Right lung (tissue), 5 donors: ENCODE data around the gene STON2. TPM values are rescaled to one million over a fixed set of nuclear protein-coding genes. Genes with fewer than 3 reads are reported as not detected.

Source experiments
- DNase-seq, 2 donors: peaks; one replicate each; pipeline ENCODE4 v3.0.0-alpha.2; 2013
- polyA plus RNA-seq, 5 donors: library from polyadenylated mRNA; unstranded; fragments of 120-200 nt; gene quantifications; one replicate each; pipeline versions ENCODE4 v1.2.1 to v1.2.3, GENCODE V29; 2013; ENCODE audit warnings: inconsistent platforms in 1 of 5, low replicate concordance in 1 of 5; ENCODE audit not compliant: insufficient read length in 5 of 5, insufficient read depth in 1 of 5

STON2 gene
- polyA plus RNA-seq, 5 donors: 5.5 to 13.6 (median 9.9) TPM

- DNase-seq: no peak
Observed at GRCh38 chr14:81340201-81340600, 59.9 kb downstream of the STON2 start.

GRCh38 chr14:81337073-81337472, 63.1 kb downstream of the STON2 start:
- no peak for DNase-seq

GRCh38 chr14:81336009-81336408, 64.1 kb downstream of the STON2 start:
- no peak for DNase-seq

- DNase-seq: no peak
Observed at GRCh38 chr14:81332725-81333124, 67.4 kb downstream of the STON2 start.

GRCh38 chr14:81331229-81332021, 68.7 kb downstream of the STON2 start:
- DNase-seq: no peak

GRCh38 chr14:81330619-81331122, 69.5 kb downstream of the STON2 start:
- DNase-seq: no peak

GRCh38 chr14:81329640-81330381, 70.3 kb downstream of the STON2 start:
- DNase-seq: no peak

GRCh38 chr14:81326451-81326850, 73.7 kb downstream of the STON2 start:
- DNase-seq: no peak

- no peak for DNase-seq
Observed at GRCh38 chr14:81324011-81324410, 76.1 kb downstream of the STON2 start.

GRCh38 chr14:81323093-81323492, 77.0 kb downstream of the STON2 start:
- no peak for DNase-seq

GRCh38 chr14:81319946-81320345, 80.2 kb downstream of the STON2 start:
- DNase-seq: no peak

GRCh38 chr14:81319314-81319713, 80.8 kb downstream of the STON2 start:
- DNase-seq: no peak

- DNase-seq: no peak
Observed at GRCh38 chr14:81315341-81315740, 84.8 kb downstream of the STON2 start.

GRCh38 chr14:81314443-81315175, 85.5 kb downstream of the STON2 start:
- no peak for DNase-seq

- DNase-seq: no peak
Observed at GRCh38 chr14:81313775-81314429, 86.2 kb downstream of the STON2 start.

- no peak for DNase-seq
Observed at GRCh38 chr14:81313200-81313599, 86.9 kb downstream of the STON2 start.

- no peak for DNase-seq
Observed at GRCh38 chr14:81312289-81312876, 87.7 kb downstream of the STON2 start.

GRCh38 chr14:81311778-81312177, 88.3 kb downstream of the STON2 start:
- DNase-seq: no peak

- DNase-seq: no peak
Observed at GRCh38 chr14:81311141-81311540, 89.0 kb downstream of the STON2 start.

GRCh38 chr14:81310606-81311005, 89.5 kb downstream of the STON2 start:
- DNase-seq: no peak

GRCh38 chr14:81309511-81309910, 90.6 kb downstream of the STON2 start:
- DNase-seq: no peak
